ENCODE measurements around the gene RAB11FIP3.
"Not testable (repeated sequence)": the region's sequence is repeated elsewhere in the genome, so short reads cannot be mapped to it uniquely, and the experiment has no call there.

RAB11FIP3 gene

DNA sequence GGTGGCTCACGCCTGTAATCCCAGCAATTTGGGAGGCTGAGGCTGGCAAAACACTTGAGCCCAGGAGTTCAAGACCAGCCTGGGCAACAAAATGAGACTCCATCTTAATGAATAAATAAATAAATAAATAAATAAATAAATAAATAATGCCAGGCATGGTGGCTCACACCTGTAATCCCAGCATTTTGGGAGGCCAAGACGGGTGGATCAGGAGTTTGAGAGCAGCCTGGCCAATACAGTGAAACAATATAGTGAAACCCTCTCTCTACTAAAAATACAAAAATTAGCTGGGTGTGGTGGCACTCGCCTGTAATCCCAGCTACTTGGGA, 10.3 kb upstream of the RAB11FIP3 start:
- in situ Hi-C loops (cut with HindIII; ENCODE audit: low sequenced_read_pairs) = not testable (repeated sequence)

DNA sequence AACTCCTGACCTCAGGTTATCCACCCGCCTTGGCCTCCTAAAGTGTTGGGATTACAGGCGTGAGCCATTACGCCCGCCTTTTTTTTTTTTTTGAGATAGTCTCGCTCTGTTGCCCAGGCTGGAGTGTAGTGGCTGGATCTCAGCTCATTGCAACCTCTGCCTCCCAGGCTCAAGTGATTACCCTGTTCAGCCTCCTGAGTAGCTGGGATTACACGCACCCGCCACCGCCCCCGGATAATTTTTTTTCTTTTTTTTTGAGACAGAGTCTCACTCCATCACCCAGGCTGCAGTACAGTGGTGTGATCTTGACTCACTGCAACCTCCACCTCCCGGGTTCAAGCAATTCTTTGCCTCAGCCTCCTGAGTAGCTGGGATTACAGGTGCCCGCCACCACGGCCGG, 3.3 kb upstream of the RAB11FIP3 start:
- in situ Hi-C loops (cut with HindIII; ENCODE audit: low sequenced_read_pairs) = not testable (repeated sequence)

DNA sequence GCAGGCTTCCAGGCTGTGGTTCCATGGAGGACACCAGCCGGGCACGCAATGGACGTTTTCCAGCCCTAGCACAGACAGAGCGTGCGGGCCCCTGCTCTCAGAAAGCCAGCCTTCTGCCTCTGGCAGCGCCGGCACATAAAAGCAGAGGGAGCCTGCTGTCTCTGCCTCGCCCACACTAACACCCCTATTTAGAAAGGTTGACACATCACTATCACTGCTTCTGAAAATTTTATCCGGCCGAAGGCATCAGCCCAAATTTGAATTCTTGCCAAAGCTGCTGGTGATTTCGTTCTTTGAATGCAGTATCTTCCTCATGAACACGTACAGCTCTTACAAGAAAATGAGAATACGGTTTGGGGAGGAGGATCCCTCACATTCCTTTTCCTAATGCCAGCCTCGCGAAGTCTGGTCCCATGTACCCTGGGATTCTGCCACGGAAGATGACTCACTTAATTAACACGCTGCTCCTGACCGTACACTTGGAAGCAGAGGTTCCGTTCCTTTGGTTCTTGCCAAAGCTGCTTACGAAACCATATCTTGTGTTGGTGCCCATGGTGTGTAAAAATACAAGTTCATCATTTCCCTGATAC, 1.3 kb upstream of the RAB11FIP3 start:
- in situ Hi-C loops (cut with HindIII; ENCODE audit: low sequenced_read_pairs) = no loop called here

DNA sequence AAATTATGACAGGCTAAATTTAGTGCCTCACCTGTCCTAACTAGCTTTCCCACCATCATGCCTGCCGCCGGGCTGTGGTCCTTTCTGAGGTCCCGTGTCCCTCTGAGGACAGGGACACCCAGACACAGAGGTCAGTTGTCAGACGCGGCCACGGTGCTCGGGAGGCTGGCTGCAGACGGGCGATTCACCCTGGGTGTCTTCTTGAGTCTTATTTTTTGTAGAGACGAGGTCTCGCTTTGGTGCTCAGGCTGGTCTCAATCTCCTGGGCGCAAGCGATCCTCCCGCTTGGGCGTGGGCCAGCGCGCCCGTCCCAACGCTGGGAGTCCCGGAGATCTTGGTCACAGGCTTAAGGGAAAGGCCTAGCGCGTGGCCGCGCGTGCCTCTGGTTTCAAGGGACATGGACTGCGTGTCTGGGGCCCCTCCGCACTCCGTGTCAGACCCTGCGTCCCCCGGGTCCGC, 797 bp upstream of the RAB11FIP3 start:
- in situ Hi-C loops (cut with HindIII; ENCODE audit: low sequenced_read_pairs) = no loop called here

DNA sequence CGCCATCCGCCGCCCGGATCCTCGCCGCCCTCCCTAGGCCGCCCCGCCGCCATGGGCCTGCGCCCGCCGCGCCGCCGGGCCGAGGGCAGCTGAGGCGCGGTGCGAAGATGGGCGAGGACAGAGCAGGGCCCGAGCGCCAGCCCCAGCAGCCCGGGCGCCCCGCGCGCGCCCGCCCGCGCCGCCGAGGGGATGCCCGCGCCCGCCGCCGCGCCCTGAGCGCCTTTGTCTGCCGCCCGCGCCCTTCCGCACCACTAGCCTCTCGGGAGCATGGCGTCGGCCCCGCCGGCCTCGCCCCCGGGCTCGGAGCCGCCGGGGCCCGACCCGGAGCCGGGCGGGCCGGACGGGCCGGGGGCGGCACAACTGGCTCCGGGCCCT, 278 bp downstream of the RAB11FIP3 start:
- in situ Hi-C loops (cut with HindIII; ENCODE audit: low sequenced_read_pairs) = no loop called here

DNA sequence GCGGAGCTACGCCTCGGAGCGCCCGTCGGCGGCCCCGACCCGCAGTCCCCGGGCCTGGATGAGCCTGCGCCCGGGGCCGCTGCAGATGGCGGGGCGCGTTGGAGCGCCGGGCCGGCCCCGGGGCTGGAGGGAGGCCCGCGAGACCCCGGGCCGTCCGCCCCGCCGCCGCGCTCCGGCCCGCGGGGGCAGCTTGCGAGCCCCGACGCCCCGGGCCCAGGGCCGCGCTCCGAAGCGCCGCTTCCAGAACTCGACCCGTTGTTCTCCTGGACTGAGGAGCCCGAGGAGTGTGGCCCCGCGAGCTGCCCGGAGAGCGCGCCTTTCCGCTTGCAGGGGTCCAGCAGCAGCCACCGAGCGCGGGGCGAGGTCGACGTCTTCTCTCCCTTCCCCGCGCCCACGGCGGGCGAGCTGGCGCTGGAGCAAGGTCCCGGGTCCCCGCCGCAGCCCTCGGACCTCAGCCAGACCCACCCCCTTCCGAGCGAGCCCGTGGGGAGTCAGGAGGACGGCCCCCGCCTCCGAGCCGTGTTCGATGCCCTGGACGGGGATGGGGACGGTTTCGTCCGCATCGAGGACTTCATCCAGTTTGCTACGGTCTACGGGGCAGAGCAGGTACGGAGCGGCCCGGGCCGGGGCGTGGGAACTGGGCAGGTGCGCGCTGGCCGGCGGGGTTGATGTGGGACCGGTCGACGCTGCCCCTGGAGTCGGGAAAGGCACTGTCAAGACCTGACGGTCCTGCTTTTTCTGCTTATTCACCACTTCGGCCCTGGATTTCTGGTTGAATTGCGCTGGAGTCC, 861 bp downstream of the RAB11FIP3 start:
- in situ Hi-C loops (cut with HindIII; ENCODE audit: low sequenced_read_pairs) = no loop called here

DNA sequence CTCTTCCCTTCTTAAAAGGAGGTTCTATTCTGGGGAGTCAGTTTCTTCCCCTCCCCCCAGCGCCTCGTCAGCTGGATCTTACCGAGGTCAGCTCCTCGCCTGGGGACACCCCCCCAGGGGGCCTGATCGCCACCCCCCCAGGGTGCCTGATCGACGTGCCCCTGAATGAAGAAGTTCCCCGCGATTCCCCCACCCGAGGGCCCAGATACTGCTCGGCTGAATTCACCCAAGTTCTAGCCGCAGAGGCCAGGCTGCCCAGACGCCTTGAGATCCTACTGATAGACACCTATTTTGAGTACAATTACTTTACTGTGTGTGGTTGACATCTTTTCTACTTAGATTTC, 1.4 kb downstream of the RAB11FIP3 start:
- in situ Hi-C loops (cut with HindIII; ENCODE audit: low sequenced_read_pairs) = no loop called here

DNA sequence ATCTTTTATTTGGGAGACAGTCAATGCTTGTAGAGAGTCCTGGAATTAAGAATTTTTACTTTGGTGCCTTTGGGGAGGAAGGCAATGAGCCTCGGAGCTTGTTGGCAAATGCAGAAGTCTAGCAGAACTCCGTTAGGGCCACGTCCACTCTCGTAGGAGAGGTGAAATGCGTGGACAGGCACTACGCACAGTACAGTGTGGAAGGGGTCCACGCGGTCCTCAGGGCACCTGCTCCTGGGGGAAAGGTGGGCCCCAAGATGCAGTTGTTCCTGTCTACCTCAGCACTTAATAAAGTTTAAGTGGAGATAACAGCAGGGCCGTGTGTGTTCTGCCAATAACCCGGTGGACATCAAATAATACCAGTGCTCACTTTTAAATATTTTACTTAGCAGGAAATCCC, 1.8 kb downstream of the RAB11FIP3 start:
- in situ Hi-C loops (cut with HindIII; ENCODE audit: low sequenced_read_pairs) = no loop called here

DNA sequence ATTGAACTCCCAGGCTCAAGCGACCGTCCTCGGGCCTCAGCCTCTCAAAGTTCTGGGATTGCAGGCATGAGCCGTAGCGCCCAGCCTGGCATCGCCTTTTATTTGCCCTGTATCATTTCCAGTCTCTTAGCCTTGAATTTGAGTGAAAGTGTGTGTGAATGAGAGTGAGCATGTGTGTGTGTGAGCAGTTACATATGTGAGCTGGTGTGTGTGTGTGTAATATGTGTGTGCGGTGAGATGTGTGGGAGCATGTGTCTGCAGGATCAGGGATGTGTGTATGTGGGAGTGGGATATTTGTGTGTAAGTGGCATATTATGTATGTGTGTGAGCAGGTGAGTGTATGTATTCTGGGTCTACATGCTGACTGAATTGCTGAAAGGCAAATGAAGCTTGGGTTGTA, 5.5 kb downstream of the RAB11FIP3 start:
- in situ Hi-C loops (cut with HindIII; ENCODE audit: low sequenced_read_pairs) = no loop called here

DNA sequence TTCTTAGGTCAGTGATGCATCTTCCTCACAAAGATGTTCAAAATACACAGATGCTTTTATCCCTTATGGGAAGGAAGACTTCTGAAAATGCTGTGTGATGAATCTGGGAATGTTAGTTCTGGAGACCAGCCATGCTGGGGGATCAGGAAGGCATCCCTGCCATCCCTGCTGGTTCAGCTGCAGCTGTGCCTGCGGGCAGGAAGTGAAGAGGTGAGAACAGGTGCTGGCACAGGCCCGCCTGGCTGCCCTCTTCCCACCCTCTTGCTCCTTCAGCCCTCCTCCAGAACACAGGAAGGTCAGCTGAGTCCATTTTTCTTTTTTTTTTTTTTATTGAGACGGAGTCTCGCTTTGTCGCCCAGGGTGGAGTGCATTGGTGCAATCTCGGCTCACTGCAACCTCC, 15.2 kb downstream of the RAB11FIP3 start:
- in situ Hi-C loops (cut with HindIII; ENCODE audit: low sequenced_read_pairs) = no loop called here

DNA sequence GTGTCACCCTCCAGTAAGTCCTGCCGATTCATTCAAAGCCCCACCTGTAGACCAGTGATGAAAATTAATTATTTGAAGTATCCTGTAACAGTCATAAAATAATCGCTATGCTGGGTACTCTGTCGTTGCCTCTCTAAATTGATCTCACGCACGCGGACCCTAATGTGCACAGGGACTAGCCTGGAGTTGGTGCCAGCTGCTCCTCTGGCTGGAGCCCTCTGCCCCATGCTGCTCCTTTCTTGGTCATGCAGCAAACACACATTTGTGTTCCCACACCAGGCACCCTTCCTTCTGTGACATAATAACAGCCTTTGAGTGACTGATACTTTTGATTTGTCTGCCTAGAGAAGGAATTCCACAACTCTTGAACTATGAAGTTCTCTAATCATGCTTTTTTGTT, 16.0 kb downstream of the RAB11FIP3 start:
- in situ Hi-C loops (cut with HindIII; ENCODE audit: low sequenced_read_pairs) = no loop called here

DNA sequence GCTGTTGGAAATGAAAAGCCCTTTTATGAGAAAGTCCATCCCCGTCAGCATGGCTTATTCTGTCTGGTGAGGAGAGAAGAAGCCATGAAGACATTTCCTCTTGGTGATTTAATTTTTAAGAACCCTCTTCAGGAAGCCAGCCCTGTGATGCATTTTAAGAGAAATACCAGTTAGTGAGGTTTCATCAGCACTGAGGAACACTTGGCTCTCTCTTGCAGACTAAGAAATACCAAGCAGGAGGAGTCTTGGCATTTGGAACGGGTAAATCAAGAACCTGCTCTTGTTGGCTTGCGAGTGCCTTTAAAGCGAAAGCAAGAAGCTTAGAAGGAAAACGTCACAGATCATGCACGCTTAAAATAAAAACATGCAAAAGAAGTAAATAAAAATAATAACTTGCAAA, 17.5 kb downstream of the RAB11FIP3 start:
- in situ Hi-C loops (cut with HindIII; ENCODE audit: low sequenced_read_pairs) = no loop called here

DNA sequence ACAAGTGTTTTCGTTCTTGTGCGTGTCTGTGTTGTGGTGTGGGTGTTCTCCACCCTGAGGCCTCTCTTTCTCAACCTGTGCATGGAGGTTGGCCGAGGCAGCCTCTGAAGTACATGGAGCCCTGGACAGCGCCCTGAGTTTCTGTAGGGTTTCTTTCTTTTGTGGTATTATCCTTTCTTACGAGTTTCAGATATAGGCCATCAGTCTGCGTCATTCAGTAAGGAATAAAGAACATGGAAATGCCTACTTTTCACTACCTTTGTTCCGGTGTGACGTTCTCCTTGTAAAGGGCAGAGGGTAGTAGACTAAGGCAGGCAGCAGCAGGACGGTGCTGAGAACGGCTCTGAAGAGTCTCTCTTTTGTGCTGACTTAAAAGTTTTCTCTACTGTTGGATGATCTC, 18.6 kb downstream of the RAB11FIP3 start:
- in situ Hi-C loops (cut with HindIII; ENCODE audit: low sequenced_read_pairs) = no loop called here

DNA sequence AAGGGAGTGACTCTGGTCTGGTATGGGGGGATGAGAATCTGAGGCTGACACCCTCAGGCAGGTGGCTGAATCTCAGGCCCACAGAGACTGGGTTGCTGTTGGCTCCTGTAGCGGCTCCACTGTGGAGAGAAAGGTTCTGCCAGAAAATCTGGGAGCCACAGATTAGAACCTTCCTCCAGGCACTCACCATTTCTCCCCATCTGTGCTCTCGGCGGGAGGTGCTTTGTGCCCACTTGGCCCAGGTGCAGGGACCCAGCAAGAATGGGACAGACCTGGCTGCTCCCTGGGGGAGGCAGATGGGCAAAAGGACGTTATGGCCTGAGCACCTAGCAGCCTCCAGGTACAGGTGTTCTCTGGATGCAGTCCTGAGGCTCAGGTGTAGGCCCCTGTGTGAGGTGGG, 20.1 kb downstream of the RAB11FIP3 start:
- in situ Hi-C loops (cut with HindIII; ENCODE audit: low sequenced_read_pairs) = no loop called here

DNA sequence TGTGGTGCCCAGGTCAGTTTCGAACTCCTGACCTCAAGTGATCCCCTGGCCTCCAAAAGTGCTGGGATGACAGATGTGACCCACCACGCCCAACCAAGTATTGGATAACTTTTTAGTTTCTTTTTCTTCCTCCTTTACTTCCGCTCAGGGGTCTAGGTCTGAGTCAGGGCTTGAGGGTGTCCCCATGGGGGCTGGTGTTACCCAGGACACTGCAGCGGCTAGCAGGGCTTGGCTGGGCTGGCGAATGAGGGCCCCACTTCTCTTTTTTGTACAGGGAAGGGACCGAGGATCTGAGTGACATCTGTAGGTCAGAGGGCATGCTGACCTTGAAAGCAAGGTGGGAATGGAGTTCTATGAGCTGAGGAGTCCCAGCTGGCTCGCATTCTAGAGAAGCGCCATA, 24.9 kb downstream of the RAB11FIP3 start:
- in situ Hi-C loops (cut with HindIII; ENCODE audit: low sequenced_read_pairs) = no loop called here

DNA sequence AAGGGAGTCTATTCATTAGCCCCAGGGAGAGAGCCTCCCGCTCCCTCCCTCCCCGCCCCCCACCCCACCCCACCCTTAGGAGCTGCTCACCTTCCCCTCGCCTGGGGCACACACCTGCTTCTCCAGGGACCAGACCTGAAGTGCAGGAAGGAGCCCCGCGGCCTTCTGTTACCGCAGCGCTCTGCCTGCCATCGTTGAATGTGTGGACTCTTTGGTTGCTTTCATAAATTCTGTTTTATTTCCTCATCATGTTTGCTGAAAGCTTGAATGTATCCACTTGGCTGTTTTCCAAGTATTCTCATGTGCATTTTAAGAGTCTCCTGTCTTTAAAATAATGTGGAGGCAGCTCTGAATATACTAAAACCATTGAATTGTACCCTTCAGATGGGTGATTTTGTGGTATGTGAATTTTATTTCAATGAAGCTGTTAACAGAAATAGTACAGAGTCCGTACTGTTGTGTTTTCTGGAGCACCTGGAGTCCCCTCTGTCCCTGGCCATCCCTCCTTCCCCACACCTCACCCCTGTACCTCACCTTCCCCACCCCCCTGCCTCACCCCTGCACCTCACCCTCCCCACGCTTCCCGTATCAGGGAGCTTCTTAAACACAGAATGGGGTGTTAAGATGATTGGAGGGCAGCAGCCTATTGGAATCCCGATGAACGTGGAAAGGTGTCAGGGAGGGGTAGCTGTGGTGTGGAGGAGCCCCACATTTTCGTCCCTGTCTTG, 25.5 kb downstream of the RAB11FIP3 start:
- in situ Hi-C loops (cut with HindIII; ENCODE audit: low sequenced_read_pairs) = no loop called here

DNA sequence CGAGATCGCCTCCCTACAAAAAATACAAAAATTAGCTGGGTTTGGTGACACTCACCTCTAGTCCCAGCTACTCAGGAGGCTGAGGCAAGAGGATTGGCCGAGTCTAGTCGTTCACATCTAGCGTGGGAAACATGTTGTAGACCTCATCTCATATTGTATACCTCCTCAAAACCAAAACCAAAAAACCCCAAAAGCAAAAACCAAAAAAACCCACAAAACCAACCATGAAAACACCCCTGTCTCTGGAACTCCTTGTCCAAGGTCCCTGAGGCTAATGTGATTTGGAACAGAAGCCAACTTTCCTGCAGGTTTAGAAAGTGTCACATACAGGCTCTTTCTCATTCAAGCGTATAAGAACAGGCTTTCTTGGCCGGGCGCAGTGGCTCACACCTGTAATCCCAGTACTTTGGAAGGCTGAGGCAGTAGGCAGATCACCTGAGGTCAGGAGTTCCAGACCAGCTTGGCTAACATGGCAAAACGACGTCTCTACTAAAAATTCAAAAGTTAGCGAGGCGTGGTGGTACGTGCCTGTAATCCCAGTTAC, 29.0 kb downstream of the RAB11FIP3 start:
- in situ Hi-C loops (cut with HindIII; ENCODE audit: low sequenced_read_pairs) = no loop called here

DNA sequence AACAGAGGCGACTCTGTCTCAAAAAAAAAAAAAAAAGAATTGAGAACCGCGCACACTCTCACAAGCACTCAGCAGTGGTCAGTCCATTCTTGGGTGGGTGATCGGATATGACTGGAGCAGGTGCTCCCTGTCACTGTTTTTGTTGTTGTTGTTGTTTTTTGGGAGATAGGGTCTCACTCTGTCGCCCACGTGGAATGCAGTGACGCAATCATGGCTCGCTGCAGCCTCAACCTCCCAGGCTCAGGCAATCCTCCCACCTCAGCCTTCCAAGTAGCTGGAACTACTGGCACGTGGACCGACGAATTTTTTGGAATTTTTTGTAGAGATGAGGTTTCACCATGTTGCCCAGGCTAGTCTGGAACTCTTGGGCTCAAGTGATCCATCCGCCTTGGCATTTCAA, 30.0 kb downstream of the RAB11FIP3 start:
- in situ Hi-C loops (cut with HindIII; ENCODE audit: low sequenced_read_pairs) = no loop called here

DNA sequence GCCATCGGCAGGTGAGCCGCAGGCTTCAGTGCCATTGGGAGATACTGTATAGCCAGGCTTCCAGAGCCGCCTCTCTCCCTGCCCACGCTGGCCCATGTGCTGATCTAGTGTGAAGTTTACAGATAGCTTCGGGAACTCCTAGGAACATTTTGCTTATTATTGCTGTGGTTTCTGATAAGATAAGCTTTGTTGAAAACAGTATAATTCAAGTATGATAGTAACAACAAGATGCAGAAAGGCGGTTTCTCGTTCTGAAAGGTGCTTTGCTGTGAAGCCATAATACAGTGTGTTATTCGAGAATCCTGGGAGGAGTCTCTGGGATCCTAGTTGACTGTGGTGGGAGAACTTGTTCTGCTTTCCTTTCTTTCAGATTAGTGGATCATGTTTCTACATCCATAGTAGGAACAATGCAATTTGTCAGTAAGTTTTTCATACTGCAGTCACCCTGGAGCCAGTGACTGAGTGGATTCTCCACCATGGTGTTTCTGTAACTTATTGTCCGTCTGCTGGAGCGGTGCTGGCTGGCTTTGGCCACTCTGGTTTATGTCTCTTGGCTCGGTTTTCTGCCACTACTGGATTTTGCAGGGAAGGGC, 31.5 kb downstream of the RAB11FIP3 start:
- in situ Hi-C loops (cut with HindIII; ENCODE audit: low sequenced_read_pairs) = no loop called here

DNA sequence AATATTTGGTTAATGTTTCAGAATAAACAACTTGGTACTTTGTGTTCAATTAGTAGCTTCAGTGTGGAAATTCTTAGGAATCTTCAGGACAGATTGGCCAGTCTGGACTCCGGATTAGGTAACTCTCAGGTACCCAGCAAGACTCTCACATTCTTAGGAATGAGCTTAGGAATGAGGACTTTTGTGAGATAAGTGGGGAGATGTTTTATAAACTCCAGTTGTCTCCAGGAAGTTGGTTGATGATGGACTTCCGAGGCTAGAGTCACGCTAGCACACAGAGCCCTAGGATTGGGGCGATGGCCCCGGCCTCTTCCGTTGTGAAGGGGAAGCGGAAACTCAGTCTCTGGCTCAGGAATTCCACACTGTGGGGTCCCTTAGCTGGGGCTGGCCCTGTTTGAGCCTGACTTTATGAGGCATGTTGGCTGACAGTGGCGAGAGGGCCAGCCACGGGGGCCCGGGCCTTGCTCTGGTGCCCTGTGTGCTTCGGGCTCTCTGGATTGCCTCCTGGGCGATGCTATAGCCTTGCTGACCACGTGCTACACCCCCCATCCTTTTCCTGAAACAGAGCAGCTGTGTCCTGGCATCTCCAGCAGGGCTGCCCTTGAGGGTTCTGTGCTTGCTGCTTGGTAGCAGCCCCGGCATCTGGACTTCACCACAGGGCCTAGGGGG, 32.4 kb downstream of the RAB11FIP3 start:
- in situ Hi-C loops (cut with HindIII; ENCODE audit: low sequenced_read_pairs) = no loop called here

DNA sequence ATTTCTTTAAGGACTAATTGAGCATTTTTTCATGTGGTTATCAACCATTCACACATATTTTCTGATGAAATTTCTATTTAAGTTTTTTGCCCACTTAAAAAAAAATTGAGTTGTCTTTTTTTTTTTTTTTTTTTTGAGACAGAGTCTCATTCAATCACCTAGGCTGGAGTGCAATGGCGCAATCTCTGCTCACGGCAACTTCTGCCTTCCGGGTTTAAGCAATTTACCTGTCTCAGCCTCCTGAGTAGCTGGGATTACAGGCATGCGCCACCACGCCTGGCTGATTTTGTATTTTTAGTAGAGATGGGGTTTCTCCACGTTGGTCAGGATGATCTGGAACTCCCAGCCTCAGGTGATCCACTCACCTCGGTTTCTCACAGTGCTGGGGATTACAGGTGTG, 34.3 kb downstream of the RAB11FIP3 start:
- in situ Hi-C loops (cut with HindIII; ENCODE audit: low sequenced_read_pairs) = no loop called here

Data from DLD1 (cell line).